NCI-H226 (cell line): ENCODE data around the gene HLA-DMB.
A peak's percentile ranks its signal among the peaks of the same experiment; 100 is the strongest.

Experiments
- DNase-seq: peaks from one replicate; pipeline ENCODE4 v3.0.0-alpha.2; 2015

Gene HLA-DMB

DNA sequence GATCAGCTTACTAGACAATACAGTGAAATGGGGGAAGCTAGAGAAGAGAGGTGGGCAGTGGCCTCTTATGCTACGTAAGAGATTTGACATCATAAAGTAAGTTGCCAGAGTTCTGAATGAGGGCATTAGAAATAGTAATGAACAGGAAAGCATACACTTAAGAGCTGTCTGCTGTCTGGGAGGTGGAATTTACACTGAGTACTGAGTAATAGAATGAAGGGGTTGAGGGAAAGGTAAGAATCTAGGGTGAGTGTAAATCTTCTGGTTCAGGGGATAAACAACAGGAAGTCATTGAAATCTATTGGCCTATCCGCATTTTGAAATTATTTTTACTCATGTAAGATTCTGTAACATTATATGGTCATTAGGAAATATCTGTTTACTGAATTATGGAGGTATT lies 35.8 kb downstream of the HLA-DMB start:
- no peak for DNase-seq

DNA sequence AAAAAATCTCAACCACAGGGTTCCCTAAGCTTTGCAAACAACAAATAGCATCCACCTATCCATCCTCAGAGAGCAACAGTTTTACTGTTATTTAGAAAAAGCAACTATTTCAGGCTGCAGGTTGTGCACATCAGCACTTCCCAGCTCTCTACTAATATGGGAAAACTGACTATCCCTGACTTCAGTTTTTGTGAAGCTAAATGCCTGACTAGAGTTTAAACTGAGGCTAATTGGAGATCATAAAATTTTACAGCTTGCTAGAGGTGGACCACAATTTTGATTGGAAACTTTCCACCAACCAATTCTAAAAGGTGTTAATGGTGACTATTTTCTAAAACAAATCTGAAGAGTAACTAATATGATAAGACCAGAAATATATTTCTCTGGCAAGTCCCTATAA lies 36.9 kb downstream of the HLA-DMB start:
- DNase-seq: no peak

DNA sequence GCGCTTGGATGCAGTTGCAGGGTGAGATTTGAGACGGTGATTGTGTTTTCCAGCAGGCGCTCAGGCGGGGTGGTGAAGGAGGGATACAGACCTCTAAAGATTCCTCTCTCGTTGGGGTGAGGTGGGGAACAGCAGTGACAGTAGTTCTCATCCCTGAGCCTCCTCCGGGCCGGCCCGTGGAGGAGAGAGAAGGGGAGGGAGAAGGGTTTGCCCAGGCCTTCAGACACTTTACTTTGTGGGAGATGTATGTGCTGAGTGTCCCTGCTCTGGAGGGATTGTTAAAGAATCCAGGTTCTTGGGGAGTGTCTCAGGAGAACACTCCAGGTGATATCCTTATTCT lies 45.9 kb downstream of the HLA-DMB start:
- DNase-seq: no peak

DNA sequence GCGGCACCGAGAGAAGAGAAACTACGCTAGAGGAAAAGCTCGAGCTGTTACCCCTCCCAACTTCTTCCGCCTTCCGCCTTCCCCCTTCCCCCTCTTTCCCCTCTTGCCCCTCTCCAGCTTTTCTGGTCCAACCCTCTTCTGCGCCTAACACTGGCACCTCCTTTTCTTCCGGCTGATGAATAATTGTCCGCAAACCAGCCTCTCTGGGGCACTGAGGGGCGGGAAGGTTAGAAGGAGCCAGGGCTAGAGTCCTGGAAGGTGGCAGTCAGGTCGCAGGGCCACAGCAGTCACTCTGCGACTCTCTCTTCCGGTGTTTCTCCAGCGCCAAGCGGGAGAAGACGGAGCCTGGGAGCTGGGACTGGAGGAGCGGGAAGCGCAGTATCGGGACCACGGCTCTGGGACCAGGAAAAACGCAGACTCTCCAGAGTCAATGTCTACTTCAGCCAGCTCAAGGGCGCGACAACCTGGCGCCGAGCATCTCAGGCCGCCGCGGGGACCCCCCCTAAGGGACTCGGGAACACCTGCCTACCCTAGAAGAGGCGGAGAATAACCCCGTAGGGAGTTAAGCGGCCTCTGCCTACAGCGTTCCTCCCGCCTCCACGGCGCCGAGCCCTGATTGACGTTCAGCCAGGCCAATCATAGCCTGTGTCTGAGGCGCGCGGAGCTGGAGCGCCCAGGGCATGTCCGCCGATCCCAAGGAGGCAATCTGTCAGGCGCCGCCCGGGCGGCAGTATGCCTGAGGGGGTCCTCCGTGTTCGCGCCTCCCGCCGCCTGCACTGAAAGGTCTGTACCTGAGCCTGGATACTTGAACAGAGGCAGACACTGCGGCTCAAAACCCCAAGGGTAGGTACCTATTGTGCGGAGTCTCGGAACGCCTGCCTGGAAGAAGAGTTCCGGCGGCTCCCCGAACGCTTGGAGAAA lies 46.5 kb downstream of the HLA-DMB start:
- peak; percentile 87 for DNase-seq

DNA sequence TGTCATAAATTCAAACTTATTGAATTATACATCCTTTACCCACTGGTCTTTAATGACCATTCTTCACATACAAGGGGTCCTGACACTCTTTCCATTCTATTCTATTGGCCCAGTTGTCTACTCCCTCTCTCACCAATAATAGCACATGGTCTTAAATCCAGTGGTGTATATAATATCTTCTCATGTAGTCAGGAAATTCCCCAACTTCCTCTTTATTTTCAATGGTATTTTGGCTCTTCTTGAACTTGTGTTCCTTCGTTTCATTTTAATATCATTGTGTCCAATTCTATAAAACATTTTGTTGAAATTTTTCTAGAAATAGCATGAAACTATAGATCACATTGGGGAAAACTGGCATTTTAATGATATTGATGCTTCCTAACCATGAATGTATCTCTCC lies 50.0 kb downstream of the HLA-DMB start:
- DNase-seq: no peak

DNA sequence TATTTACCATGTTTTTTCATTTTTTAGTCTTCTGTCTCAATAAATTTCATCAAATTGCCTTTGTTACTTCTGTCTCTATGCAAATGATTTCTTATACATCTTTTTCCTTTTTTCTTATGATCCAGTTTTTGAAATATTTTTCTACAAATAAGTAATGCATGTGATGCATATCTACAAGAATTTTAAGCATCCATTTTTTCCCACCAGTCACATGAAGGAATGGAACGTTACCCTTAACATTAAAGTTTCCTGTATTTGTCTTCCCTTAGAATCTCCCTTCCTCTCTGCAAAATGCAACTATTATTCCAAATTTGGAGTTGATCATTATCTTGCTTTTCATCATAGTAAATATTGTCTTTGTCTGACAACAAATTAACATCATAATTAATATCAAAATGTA lies 51.3 kb downstream of the HLA-DMB start:
- no peak for DNase-seq

DNA sequence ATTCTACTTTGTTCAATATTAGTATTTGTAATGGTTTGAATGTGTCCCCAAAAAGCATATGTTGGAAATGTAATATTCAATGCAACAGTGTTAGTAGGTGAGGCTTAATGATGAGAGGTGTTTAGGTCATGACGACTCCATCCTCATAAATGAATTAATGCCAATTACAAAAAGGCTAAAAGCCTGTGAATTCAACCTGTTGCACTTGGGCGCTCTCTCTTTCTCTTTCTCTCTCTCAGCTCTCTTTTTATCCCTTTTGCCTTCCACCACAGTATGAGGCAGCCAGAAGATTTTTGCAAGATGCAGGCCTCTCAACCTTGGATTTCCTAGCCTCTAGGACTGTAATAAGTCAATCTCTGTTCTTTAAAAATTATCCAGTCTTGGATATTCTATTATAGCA lies 52.3 kb downstream of the HLA-DMB start:
- no peak for DNase-seq

DNA sequence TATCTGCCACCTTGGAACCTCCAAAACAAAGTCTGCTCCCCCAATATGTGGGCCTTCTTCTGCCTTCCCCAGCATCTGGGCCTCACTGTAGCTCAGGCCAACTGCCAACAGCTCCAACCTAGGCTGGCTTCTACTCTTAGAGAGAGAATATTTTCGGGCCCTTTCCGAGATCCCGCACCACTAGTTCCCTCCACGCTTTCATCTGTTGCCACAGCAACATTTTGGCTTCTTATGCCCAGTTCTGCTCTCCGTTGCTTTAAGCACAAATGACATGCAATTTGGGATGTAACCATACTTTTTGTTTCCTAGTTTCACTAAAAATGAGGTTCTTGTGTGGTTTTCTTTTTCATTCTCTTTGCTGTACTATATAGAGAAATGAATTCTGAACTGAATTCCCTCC lies 53.2 kb downstream of the HLA-DMB start:
- DNase-seq: no peak

DNA sequence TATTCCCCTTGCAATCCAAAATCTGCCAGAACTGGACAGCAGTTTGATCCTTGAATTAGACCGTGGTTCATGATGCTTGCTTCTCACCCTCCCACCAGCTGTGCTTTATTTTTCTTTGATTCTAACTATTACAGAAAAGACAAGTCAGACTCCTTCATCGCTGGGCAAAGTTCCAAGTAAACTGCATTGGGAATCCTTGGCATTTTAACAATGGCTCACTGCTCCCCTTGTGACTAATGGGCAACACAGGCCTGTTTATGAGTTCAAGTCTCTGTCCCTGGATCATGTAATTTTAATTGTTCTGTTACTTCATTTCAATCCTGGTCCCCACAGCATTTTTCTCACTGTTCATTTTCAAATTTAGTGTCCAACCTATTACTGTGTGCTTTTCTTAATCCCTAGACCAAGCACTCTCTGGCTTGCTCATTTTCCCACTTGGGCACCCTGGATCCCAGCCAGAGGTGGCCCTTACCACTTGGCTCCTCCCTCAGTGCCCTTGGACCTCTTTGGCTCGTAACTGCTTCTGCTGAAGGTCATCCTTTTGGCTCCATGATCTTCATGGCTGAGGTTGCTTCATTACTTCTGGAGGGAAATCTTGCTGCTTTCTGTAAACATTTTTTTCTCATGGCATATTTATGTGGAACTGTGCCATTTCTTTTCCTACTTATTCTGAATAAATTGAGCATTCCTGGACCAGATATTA lies 54.0 kb downstream of the HLA-DMB start:
- peak; percentile 71 for DNase-seq

DNA sequence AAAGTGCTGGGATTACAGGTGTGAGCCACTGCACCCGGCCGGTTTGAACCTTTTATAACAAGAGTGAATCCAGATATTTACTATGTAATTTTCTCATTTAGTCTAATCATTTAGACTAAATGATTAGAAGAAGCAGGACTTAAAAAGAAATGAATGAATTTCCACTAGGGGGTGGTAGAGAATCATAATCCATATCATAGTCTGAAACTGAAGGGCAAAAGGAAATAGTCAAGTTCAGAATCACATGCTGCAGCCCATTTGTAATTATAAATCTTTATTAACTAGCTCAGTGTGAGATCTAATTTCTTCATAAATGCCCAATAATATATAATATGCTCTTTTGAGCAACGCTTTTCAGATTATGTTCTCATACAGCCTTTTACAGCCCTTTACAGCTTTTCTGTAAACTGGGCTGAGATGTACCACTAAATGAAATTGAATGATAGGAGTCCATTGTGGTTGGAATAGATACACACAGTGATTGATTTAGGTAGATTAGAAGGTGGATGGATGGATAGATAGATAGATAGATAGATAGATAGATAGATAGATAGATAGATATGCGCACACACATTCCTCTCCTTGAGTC lies 55.0 kb downstream of the HLA-DMB start:
- peak; percentile 48 for DNase-seq
